ENCODE measurements around the gene EML1.

The EML1 gene

GRCh38 chr14:99812096-99812750 lies 19.0 kb downstream of the EML1 start:
- Histone ChIP-seq H3K9me3 (ENCODE audit: low read length) (no peaks in the 10 kb centered on the region), H3K36me3 (ENCODE audit: insufficient read depth, low read length) (no peaks in the 10 kb centered on the region), H3K4me1 (ENCODE audit: insufficient read depth, low read length) (peaks cover 37% of the 10 kb centered on the region), H3K4me3 (ENCODE audit: low read depth in 1 of 2, low read length in 2 of 2) (no peak overlapping the region), H3K9ac (ENCODE audit: low read length) (no peak overlapping the region), H3K27me3 (ENCODE audit: control insufficient read depth in 1 of 2, insufficient read depth in 2 of 2, low read length in 2 of 2) (no peaks in the 10 kb centered on the region), H3K27ac (ENCODE audit: low read depth, low read length) (no peak overlapping the region)

GRCh38 chr14:99812892-99813291 lies 19.7 kb downstream of the EML1 start:
- H3K4me3 ChIP-seq (ENCODE audit: low read depth in 1 of 2, low read length in 2 of 2), result no peak overlapping the region
- H3K27ac ChIP-seq (ENCODE audit: low read depth, low read length), result no peak overlapping the region
- peaks cover 30% of the 10 kb centered on the region for H3K4me1 ChIP-seq (ENCODE audit: insufficient read depth, low read length)
- no peak overlapping the region for H3K9ac ChIP-seq (ENCODE audit: low read length)
- no peaks in the 10 kb centered on the region for H3K27me3 ChIP-seq (ENCODE audit: control insufficient read depth in 1 of 2, insufficient read depth in 2 of 2, low read length in 2 of 2)
- no peaks in the 10 kb centered on the region for H3K36me3 ChIP-seq (ENCODE audit: insufficient read depth, low read length)
- H3K9me3 ChIP-seq (ENCODE audit: low read length), result no peaks in the 10 kb centered on the region

GRCh38 chr14:99815696-99816095 lies 22.5 kb downstream of the EML1 start:
- no peaks in the 10 kb centered on the region for H3K36me3 ChIP-seq (ENCODE audit: insufficient read depth, low read length)
- H3K27ac ChIP-seq (ENCODE audit: low read depth, low read length), result no peak overlapping the region
- no peaks in the 10 kb centered on the region for H3K27me3 ChIP-seq (ENCODE audit: control insufficient read depth in 1 of 2, insufficient read depth in 2 of 2, low read length in 2 of 2)
- no peak overlapping the region for H3K4me3 ChIP-seq (ENCODE audit: low read depth in 1 of 2, low read length in 2 of 2)
- no peaks in the 10 kb centered on the region for H3K9me3 ChIP-seq (ENCODE audit: low read length)
- peaks cover 15% of the 10 kb centered on the region for H3K4me1 ChIP-seq (ENCODE audit: insufficient read depth, low read length)
- no peak overlapping the region for H3K9ac ChIP-seq (ENCODE audit: low read length)

- Histone ChIP-seq H3K4me3 (ENCODE audit: low read depth in 1 of 2, low read length in 2 of 2) (no peak overlapping the region), H3K9ac (ENCODE audit: low read length) (no peak overlapping the region), H3K27me3 (ENCODE audit: control insufficient read depth in 1 of 2, insufficient read depth in 2 of 2, low read length in 2 of 2) (no peaks in the 10 kb centered on the region), H3K36me3 (ENCODE audit: insufficient read depth, low read length) (no peaks in the 10 kb centered on the region), H3K4me1 (ENCODE audit: insufficient read depth, low read length) (peaks cover 14% of the 10 kb centered on the region), H3K27ac (ENCODE audit: low read depth, low read length) (no peak overlapping the region), H3K9me3 (ENCODE audit: low read length) (no peaks in the 10 kb centered on the region)
Observed at GRCh38 chr14:99816217-99816616, 23.0 kb downstream of the EML1 start.

GRCh38 chr14:99816642-99817041 lies 23.4 kb downstream of the EML1 start:
- Histone ChIP-seq H3K36me3 (ENCODE audit: insufficient read depth, low read length) (no peaks in the 10 kb centered on the region), H3K27ac (ENCODE audit: low read depth, low read length) (no peak overlapping the region), H3K27me3 (ENCODE audit: control insufficient read depth in 1 of 2, insufficient read depth in 2 of 2, low read length in 2 of 2) (no peaks in the 10 kb centered on the region), H3K4me3 (ENCODE audit: low read depth in 1 of 2, low read length in 2 of 2) (no peak overlapping the region), H3K9me3 (ENCODE audit: low read length) (no peaks in the 10 kb centered on the region), H3K4me1 (ENCODE audit: insufficient read depth, low read length) (peaks cover 17% of the 10 kb centered on the region), H3K9ac (ENCODE audit: low read length) (no peak overlapping the region)

- H3K27me3 ChIP-seq (ENCODE audit: control insufficient read depth in 1 of 2, insufficient read depth in 2 of 2, low read length in 2 of 2), result no peaks in the 10 kb centered on the region
- H3K4me3 ChIP-seq (ENCODE audit: low read depth in 1 of 2, low read length in 2 of 2), result no peak overlapping the region
- peaks cover 24% of the 10 kb centered on the region for H3K4me1 ChIP-seq (ENCODE audit: insufficient read depth, low read length)
- no peak overlapping the region for H3K27ac ChIP-seq (ENCODE audit: low read depth, low read length)
- no peaks in the 10 kb centered on the region for H3K36me3 ChIP-seq (ENCODE audit: insufficient read depth, low read length)
- H3K9ac ChIP-seq (ENCODE audit: low read length), result no peak overlapping the region
- H3K9me3 ChIP-seq (ENCODE audit: low read length), result no peaks in the 10 kb centered on the region
Observed at GRCh38 chr14:99817331-99817730, 24.1 kb downstream of the EML1 start.

GRCh38 chr14:99818503-99819036 lies 25.4 kb downstream of the EML1 start:
- Histone ChIP-seq H3K27ac (ENCODE audit: low read depth, low read length) (no peak overlapping the region), H3K4me3 (ENCODE audit: low read depth in 1 of 2, low read length in 2 of 2) (no peak overlapping the region), H3K36me3 (ENCODE audit: insufficient read depth, low read length) (no peaks in the 10 kb centered on the region), H3K9me3 (ENCODE audit: low read length) (no peaks in the 10 kb centered on the region), H3K27me3 (ENCODE audit: control insufficient read depth in 1 of 2, insufficient read depth in 2 of 2, low read length in 2 of 2) (no peaks in the 10 kb centered on the region), H3K9ac (ENCODE audit: low read length) (no peak overlapping the region), H3K4me1 (ENCODE audit: insufficient read depth, low read length) (peaks cover 32% of the 10 kb centered on the region)

GRCh38 chr14:99819514-99819913 lies 26.3 kb downstream of the EML1 start:
- no peaks in the 10 kb centered on the region for H3K27me3 ChIP-seq (ENCODE audit: control insufficient read depth in 1 of 2, insufficient read depth in 2 of 2, low read length in 2 of 2)
- H3K27ac ChIP-seq (ENCODE audit: low read depth, low read length), result peak overlapping the region; percentile 44
- peak overlapping the region in 1 of 2 donors; percentile 26 for H3K4me3 ChIP-seq (ENCODE audit: low read depth in 1 of 2, low read length in 2 of 2)
- H3K36me3 ChIP-seq (ENCODE audit: insufficient read depth, low read length), result peaks cover 2% of the 10 kb centered on the region
- H3K9me3 ChIP-seq (ENCODE audit: low read length), result no peaks in the 10 kb centered on the region
- no peak overlapping the region for H3K9ac ChIP-seq (ENCODE audit: low read length)
- peaks cover 28% of the 10 kb centered on the region for H3K4me1 ChIP-seq (ENCODE audit: insufficient read depth, low read length)

GRCh38 chr14:99820702-99821331 lies 27.6 kb downstream of the EML1 start:
- Histone ChIP-seq H3K27me3 (ENCODE audit: control insufficient read depth in 1 of 2, insufficient read depth in 2 of 2, low read length in 2 of 2) (no peaks in the 10 kb centered on the region), H3K9me3 (ENCODE audit: low read length) (no peaks in the 10 kb centered on the region), H3K9ac (ENCODE audit: low read length) (no peak overlapping the region), H3K4me3 (ENCODE audit: low read depth in 1 of 2, low read length in 2 of 2) (no peak overlapping the region), H3K27ac (ENCODE audit: low read depth, low read length) (no peak overlapping the region), H3K4me1 (ENCODE audit: insufficient read depth, low read length) (peaks cover 28% of the 10 kb centered on the region), H3K36me3 (ENCODE audit: insufficient read depth, low read length) (peaks cover 5% of the 10 kb centered on the region)

- H3K4me3 ChIP-seq (ENCODE audit: low read depth in 1 of 2, low read length in 2 of 2), result no peak overlapping the region
- peaks cover 5% of the 10 kb centered on the region for H3K36me3 ChIP-seq (ENCODE audit: insufficient read depth, low read length)
- peaks cover 28% of the 10 kb centered on the region for H3K4me1 ChIP-seq (ENCODE audit: insufficient read depth, low read length)
- H3K9me3 ChIP-seq (ENCODE audit: low read length), result no peaks in the 10 kb centered on the region
- no peak overlapping the region for H3K27ac ChIP-seq (ENCODE audit: low read depth, low read length)
- H3K9ac ChIP-seq (ENCODE audit: low read length), result no peak overlapping the region
- no peaks in the 10 kb centered on the region for H3K27me3 ChIP-seq (ENCODE audit: control insufficient read depth in 1 of 2, insufficient read depth in 2 of 2, low read length in 2 of 2)
Observed at GRCh38 chr14:99821519-99822508, 28.6 kb downstream of the EML1 start.

- Histone ChIP-seq H3K9ac (ENCODE audit: low read length) (no peak overlapping the region), H3K4me3 (ENCODE audit: low read depth in 1 of 2, low read length in 2 of 2) (no peak overlapping the region), H3K4me1 (ENCODE audit: insufficient read depth, low read length) (peaks cover 28% of the 10 kb centered on the region), H3K27ac (ENCODE audit: low read depth, low read length) (no peak overlapping the region), H3K27me3 (ENCODE audit: control insufficient read depth in 1 of 2, insufficient read depth in 2 of 2, low read length in 2 of 2) (no peaks in the 10 kb centered on the region), H3K36me3 (ENCODE audit: insufficient read depth, low read length) (peaks cover 5% of the 10 kb centered on the region), H3K9me3 (ENCODE audit: low read length) (no peaks in the 10 kb centered on the region)
Observed at GRCh38 chr14:99822800-99823455, 29.7 kb downstream of the EML1 start.

Data from muscle layer of colon (tissue), 2 donors.